LNCaP clone FGC (cell line): ENCODE results near the gene SLC4A11.

ENCODE experiments used
- DNase-seq: peaks from one replicate; pipeline ENCODE4 v3.0.0-alpha.2; 2011; ENCODE audit warnings: low read depth
- H3K4me3 ChIP-seq: 2 replicates; pipeline ENCODE4 v1.5.1; 2011; ENCODE audit warnings: mild to moderate bottlenecking, low read depth, low read length, control low read depth
- CTCF ChIP-seq: IDR thresholded peaks from 2 replicates; pipeline ENCODE4 v1.5.1; 2012; ENCODE audit warnings: mild to moderate bottlenecking; ENCODE audit not compliant: control insufficient read depth, insufficient read depth; ENCODE audit errors: extremely low read depth

The SLC4A11 gene

GRCh38 chr20:3229158-3229557 is 9.8 kb downstream of the SLC4A11 start:
- TF ChIP-seq CTCF, result no peak
- no peak for DNase-seq
- no peak overlapping the region for H3K4me3 ChIP-seq

- no peak for TF ChIP-seq CTCF
- no peak for DNase-seq
- no peak overlapping the region for H3K4me3 ChIP-seq
Observed at GRCh38 chr20:3228750-3229032, 10.3 kb downstream of the SLC4A11 start.

- TF ChIP-seq CTCF, result no peak
- H3K4me3 ChIP-seq, result no peak overlapping the region
- no peak for DNase-seq
Observed at GRCh38 chr20:3227936-3228749, 10.8 kb downstream of the SLC4A11 start.

GRCh38 chr20:3227506-3227905 is 11.5 kb downstream of the SLC4A11 start:
- DNase-seq, result no peak
- H3K4me3 ChIP-seq, result no peak overlapping the region
- no peak for TF ChIP-seq CTCF

GRCh38 chr20:3226864-3227263 is 12.1 kb downstream of the SLC4A11 start:
- no peak for DNase-seq
- no peak overlapping the region for H3K4me3 ChIP-seq
- TF ChIP-seq CTCF, result no peak

- TF ChIP-seq CTCF, result no peak
- H3K4me3 ChIP-seq, result no peak overlapping the region
- DNase-seq, result no peak
Observed at GRCh38 chr20:3226093-3226492, 12.9 kb downstream of the SLC4A11 start.
